Upper lobe of left lung (tissue), 6 donors: Measurements from ENCODE around the gene GABPB1. TPM values are rescaled to one million over a fixed set of nuclear protein-coding genes. Genes with fewer than 3 reads are reported as not detected.

Source experiments
- ATAC-seq, 2 donors: fragments of 200-7000 bp; cut with Tn5 transposase; one replicate each; pipeline ENCODE4 v1.9.1; 2022; ENCODE audit warnings: mild to moderate bottlenecking in 2 of 2, moderate library complexity in 2 of 2; ENCODE audit not compliant: low FRiP score in 2 of 2
- DNase-seq, 2 donors: peaks; one replicate each; pipeline ENCODE4 v3.0.0-alpha.2; 2019 to 2020
- H3K27ac ChIP-seq, 4 donors: fragments of 200-600 bp; sonication (generic); one replicate each; pipeline ENCODE4 v1.5.1; 2016 to 2019
- H3K27me3 ChIP-seq, 4 donors: fragments of 200-600 bp; sonication (generic); one replicate each; pipeline ENCODE4 v1.5.1; 2017 to 2019
- H3K36me3 ChIP-seq, 4 donors: fragments of 200-600 bp; sonication (generic); one replicate each; pipeline ENCODE4 v1.5.1; 2016 to 2019
- H3K4me1 ChIP-seq, 4 donors: fragments of 200-600 bp; sonication (generic); one replicate each; pipeline ENCODE4 v1.5.1; 2018 to 2019
- H3K4me3 ChIP-seq, 4 donors: fragments of 200-600 bp; sonication (generic); one replicate each; pipeline ENCODE4 v1.5.1; 2017 to 2019; ENCODE audit warnings: mild to moderate bottlenecking in 2 of 4, moderate library complexity in 1 of 4
- H3K9me3 ChIP-seq, 4 donors: fragments of 200-600 bp; sonication (generic); one replicate each; pipeline ENCODE4 v1.5.1; 2018 to 2019
- CTCF ChIP-seq, 6 experiments: fragments of 450-650 bp in 4 of 6; fragments of 200-600 bp in 2 of 6; sonication (generic) in 2 of 6; IDR thresholded peaks; one replicate each; pipeline ENCODE4 v1.5.1; 2016 to 2019; ENCODE audit warnings: antibody characterized with exemption in 6 of 6
- EP300 ChIP-seq, 4 donors: sonication (generic); formaldehyde crosslinking; IDR thresholded peaks; one replicate each; pipeline ENCODE4 v1.5.1; 2017; ENCODE audit warnings: antibody characterized with exemption in 4 of 4, control low read depth in 2 of 4
- POLR2A ChIP-seq, 4 donors: fragments of 450-650 bp; IDR thresholded peaks; one replicate each; pipeline ENCODE4 v1.5.1; 2016 to 2017; ENCODE audit warnings: antibody characterized with exemption in 4 of 4, mild to moderate bottlenecking in 2 of 4
- POLR2AphosphoS5 ChIP-seq, 2 donors: sonication (generic); formaldehyde crosslinking; IDR thresholded peaks; one replicate each; pipeline ENCODE4 v1.5.1; 2017; ENCODE audit warnings: antibody characterized with exemption in 2 of 2
- WGBS, 2 donors: methylation state at CpG; one replicate each; pipeline ENCODE4 v1.1.5; 2017 to 2018; 5-methylcytosine and 5-hydroxymethylcytosine counted together
- total RNA-seq, 6 donors: library from RNA; depleted of rRNA in 4 of 6; stranded (reverse); fragments of >200 nt in 4 of 6; gene quantifications; one replicate each; pipeline versions ENCODE4 v1.1.0 to v1.2.1, GENCODE V29; 2016 to 2021
- donor health status: DM: no; HTN: no; CAD: no; lungs with moderate emphysema.
- donor health status: DM: no; HTN: yes; CAD: no; lungs with severe emphysema.

The GABPB1 gene
- total RNA-seq, 6 donors from 2014 or later, result 7.3 to 22.5 (median 14.4) TPM

DNA sequence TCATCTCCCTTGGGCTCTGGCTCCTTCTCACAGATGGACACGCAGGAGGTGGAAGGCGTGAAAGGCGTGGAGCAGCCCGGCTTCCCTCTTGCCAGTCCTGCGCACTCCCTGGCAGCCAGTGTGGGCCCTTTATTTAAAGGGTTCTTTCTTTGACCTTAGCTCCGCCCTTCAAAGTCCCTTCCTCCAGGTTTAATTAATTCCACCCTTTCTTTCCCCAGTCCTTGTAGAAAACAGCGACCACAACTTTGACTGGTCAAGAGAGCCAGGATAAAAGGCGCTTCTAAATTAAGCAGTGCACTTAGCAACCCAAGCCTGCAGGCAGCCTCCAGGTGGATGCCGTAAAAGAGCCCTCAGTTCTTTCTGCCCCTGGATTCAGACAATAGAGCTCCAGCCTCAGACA is 89.4 kb downstream of the GABPB1 start, which contains the start of gene HDC:
Gene HDC (minus strand): TSS at position 107 of the 400 bp plus-strand sequence. CDS start 103 bp downstream, at position 4.
- DNase-seq (peak in 1 of 2 donors; percentile 9), ATAC-seq (no peak)
- Histone ChIP-seq H3K4me3 (no peak within 1 kb of the TSS), H3K27ac (no peak within 1 kb of the TSS), H3K9me3 (no peaks in the 10 kb centered on the region), H3K36me3 (no peaks in the 10 kb centered on the region), H3K4me1 (peaks cover 0 to 8% (median 0%) of the 10 kb centered on the region in 4 donors), H3K27me3 (no peaks in the 10 kb centered on the region)
- TF ChIP-seq CTCF (IDR thresholded peaks at IDR 0.05), result no peak
- no peak for TF ChIP-seq EP300 (IDR thresholded peaks at IDR 0.05)
- no peak for TF ChIP-seq POLR2AphosphoS5 (IDR thresholded peaks at IDR 0.05)
- no peak for TF ChIP-seq POLR2A (IDR thresholded peaks at IDR 0.05)
- WGBS, 2 donors, result 70 to 72% methylated on average over 5 to 9 of the region's 9 CpGs

DNA sequence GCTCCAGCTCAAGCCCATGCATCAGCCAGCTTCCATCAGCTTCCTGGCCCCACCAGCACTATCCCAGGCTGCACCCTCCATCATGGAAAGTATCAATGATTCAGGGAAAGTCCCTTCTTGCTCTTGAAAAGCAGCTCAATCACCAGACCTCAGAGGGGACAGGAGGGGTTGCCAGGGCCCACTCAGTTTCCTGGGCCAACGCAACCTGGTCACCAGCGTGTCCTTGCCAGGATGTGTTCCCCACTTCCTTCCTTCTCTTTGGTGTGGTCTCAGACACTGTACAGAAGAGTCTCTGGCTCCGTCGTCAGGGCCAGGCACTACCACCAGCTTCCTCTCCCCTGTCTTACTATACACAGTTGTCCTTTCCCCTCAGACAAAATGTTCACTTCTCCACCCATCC is 92.5 kb downstream of the GABPB1 start:
- 44 to 47% methylated on average over 4 of the region's 4 CpGs for WGBS, 2 donors
- no peaks in the 10 kb centered on the region for H3K27me3 ChIP-seq
- H3K9me3 ChIP-seq, result no peaks in the 10 kb centered on the region
- no peak overlapping the region for H3K27ac ChIP-seq
- DNase-seq, result no peak
- peaks cover 0 to 8% (median under 1%) of the 10 kb centered on the region in 4 donors for H3K4me1 ChIP-seq
- no peaks in the 10 kb centered on the region for H3K36me3 ChIP-seq
- ATAC-seq, result peak; percentile 27 to 30
- no peak overlapping the region for H3K4me3 ChIP-seq
- TF ChIP-seq POLR2A (IDR thresholded peaks at IDR 0.05) (no peak), POLR2AphosphoS5 (IDR thresholded peaks at IDR 0.05) (no peak), EP300 (IDR thresholded peaks at IDR 0.05) (no peak), CTCF (IDR thresholded peaks at IDR 0.05) (no peak)

DNA sequence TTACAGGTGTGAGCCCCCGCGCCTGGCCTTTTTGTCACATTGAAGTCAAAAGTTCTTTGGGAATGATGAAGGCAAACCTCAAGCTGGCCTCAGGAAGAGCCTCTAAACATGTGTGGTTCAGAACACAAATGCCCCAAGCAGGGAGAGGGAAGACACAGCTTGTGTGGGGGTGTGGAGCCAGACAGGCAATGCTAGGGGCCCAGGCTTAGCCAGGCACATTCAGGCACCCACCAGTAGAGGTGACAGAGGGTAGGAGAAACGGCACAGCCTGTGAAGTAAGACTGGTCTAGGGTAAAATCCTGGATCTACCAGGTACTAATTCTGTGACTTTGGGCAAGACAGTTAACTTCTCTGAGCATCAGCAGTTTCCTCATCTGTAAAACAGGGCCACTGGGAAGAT is 93.0 kb downstream of the GABPB1 start:
- Histone ChIP-seq H3K4me3 (no peak overlapping the region), H3K36me3 (no peaks in the 10 kb centered on the region), H3K27me3 (no peaks in the 10 kb centered on the region), H3K27ac (no peak overlapping the region), H3K9me3 (no peaks in the 10 kb centered on the region), H3K4me1 (peaks cover 0 to 8% (median 2%) of the 10 kb centered on the region in 4 donors)
- 92 to 100% methylated on average over 3 of the region's 3 CpGs for WGBS, 2 donors
- TF ChIP-seq CTCF (IDR thresholded peaks at IDR 0.05) (no peak), EP300 (IDR thresholded peaks at IDR 0.05) (no peak), POLR2AphosphoS5 (IDR thresholded peaks at IDR 0.05) (no peak), POLR2A (IDR thresholded peaks at IDR 0.05) (no peak)
- ATAC-seq (no peak), DNase-seq (no peak)

- no peak overlapping the region for H3K4me3 ChIP-seq
- no peaks in the 10 kb centered on the region for H3K9me3 ChIP-seq
- no peak overlapping the region for H3K27ac ChIP-seq
- H3K36me3 ChIP-seq, result no peaks in the 10 kb centered on the region
- DNase-seq (no peak), ATAC-seq (no peak)
- H3K27me3 ChIP-seq, result no peaks in the 10 kb centered on the region
- 36 to 39% methylated on average over 2 of the region's 2 CpGs for WGBS, 2 donors
- TF ChIP-seq EP300 (IDR thresholded peaks at IDR 0.05) (no peak), CTCF (IDR thresholded peaks at IDR 0.05) (no peak), POLR2A (IDR thresholded peaks at IDR 0.05) (no peak), POLR2AphosphoS5 (IDR thresholded peaks at IDR 0.05) (no peak)
- peaks cover 0 to 8% (median 2%) of the 10 kb centered on the region in 4 donors for H3K4me1 ChIP-seq
Observed at GRCh38 chr15:50260969-50261496, 94.0 kb downstream of the GABPB1 start.

GRCh38 chr15:50259276-50259675 is 95.7 kb downstream of the GABPB1 start:
- H3K27ac ChIP-seq, result no peak overlapping the region
- H3K36me3 ChIP-seq, result no peaks in the 10 kb centered on the region
- TF ChIP-seq POLR2AphosphoS5 (IDR thresholded peaks at IDR 0.05) (no peak), POLR2A (IDR thresholded peaks at IDR 0.05) (no peak), EP300 (IDR thresholded peaks at IDR 0.05) (no peak)
- 54 to 81% methylated on average over 5 of the region's 5 CpGs for WGBS, 2 donors
- no peak for DNase-seq
- H3K27me3 ChIP-seq, result no peaks in the 10 kb centered on the region
- peaks cover 0 to 8% (median 2%) of the 10 kb centered on the region in 4 donors for H3K4me1 ChIP-seq
- H3K4me3 ChIP-seq, result no peak overlapping the region
- no peaks in the 10 kb centered on the region for H3K9me3 ChIP-seq
- no peak for ATAC-seq
